ENCODE measurements around the gene RSBN1.

RSBN1 gene

DNA sequence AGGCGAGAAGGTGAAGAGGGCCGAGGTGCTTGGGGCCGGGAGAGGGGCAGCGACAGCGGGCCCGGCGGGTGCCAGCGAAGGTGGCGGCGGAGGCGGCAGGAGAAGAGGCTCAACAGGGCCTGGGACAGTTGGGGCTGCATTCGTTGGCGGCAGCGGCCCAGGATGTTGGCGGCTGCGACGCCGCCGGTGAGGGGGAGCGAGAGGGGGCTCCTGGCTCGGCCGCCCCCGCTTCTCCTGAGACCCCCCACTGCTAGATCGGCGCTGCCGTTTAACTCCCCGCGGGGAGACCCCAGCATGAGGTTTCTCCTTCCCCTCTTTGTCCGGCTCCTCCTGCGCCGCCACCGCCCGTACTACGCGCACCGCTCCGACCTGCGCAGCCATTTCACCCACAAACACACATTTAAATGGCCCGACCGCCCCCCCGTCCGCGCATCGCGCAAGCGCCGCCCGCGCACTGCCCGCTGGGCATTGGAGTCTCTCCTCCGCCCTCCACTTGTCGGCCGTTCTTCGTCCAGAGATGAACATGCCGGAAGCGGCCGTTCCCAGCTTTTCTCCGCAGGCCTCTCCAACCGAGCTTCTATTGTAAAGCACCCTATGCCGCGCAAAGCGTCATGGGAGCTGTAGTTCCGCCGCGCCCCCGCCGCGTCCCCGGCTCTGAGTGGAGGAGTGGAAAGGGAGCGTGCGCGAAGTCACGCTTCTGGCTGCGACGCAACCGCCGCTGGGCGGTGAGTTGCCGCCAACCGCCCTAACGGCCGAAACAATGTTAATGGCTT lies at the start of gene RSBN1:
RSBN1 (minus strand) TSS at position 589 of the 773 bp plus-strand sequence; CDS start at position 525, 64 bp downstream.
- TF ChIP-seq, protein P1, sequence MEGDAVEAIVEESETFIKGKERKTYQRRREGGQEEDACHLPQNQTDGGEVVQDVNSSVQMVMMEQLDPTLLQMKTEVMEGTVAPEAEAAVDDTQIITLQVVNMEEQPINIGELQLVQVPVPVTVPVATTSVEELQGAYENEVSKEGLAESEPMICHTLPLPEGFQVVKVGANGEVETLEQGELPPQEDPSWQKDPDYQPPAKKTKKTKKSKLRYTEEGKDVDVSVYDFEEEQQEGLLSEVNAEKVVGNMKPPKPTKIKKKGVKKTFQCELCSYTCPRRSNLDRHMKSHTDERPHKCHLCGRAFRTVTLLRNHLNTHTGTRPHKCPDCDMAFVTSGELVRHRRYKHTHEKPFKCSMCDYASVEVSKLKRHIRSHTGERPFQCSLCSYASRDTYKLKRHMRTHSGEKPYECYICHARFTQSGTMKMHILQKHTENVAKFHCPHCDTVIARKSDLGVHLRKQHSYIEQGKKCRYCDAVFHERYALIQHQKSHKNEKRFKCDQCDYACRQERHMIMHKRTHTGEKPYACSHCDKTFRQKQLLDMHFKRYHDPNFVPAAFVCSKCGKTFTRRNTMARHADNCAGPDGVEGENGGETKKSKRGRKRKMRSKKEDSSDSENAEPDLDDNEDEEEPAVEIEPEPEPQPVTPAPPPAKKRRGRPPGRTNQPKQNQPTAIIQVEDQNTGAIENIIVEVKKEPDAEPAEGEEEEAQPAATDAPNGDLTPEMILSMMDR (IDR thresholded peaks at IDR 0.05): no peak

DNA sequence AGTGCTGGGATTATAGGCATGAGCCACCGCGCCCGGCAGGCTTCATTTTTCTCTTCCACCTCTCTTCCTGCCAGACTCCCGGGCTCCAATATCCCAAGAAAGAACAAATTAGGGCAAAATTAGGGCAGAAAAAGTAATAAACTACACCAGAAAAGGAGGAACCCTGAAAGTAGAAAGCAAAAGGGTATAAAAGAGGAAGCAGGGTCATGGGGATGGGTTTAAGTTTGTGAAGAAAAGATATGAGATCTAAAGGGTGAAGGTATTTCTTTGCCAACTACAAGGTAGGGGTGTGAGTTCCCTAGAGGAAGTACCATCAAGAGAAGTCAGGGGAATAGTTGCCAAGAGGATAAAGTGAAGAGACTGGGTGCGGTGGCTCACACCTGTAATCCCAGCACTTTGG lies 49.4 kb upstream of the RSBN1 start:
- TF ChIP-seq, protein P1 (IDR thresholded peaks at IDR 0.05): no peak

DNA sequence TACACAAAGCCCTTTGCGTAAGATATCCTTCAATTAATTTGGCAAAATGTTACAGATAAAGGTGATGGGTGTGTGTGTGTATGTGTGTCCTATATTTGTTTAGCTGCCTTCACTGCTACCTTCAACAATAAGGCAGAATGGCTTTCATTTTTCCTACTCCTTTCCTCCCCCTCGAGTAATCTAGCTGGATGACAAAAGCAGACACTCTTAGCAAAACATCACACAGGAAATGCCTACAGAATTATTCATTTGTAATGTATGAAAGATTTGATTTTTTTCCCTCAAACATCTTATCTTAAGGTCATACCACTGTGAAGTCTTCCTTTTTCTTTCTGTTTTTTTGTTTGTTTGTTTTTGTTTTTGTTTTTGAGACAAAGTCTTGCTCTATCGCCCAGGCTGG lies 48.6 kb upstream of the RSBN1 start:
- TF ChIP-seq, protein P1 (IDR thresholded peaks at IDR 0.05): no peak

DNA sequence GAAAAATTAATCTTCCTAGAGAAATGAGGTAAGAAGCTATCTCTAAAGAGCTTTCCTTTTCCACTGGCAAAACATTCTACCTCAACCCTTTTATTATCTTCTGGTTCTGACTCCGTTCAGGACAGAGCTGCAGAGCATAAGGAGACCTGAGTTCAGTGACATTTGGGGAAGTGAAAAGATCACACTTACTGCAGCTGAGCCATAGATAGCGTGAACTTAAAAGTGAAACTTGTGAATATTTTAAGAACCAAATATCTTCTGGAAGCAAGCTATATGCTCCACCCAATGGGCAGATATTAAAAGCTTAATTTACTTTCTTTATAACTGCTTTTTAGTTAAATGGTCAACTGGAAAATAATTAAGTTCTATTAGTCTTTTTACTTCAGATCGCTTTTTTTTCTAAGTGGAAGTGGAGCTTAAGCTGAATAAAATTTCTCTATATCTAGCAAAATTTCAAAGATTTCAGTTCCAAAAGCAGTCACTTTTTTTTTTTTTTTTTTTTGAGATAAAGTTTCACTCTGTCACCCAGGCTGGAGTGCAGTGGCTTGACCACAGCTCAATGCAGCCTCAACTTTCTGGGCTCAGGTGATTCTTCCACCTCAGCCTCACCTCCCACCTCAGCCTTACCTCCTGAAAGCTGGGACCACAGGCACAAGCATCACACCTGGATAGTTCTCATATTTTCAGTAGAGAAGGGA lies 47.4 kb upstream of the RSBN1 start:
- TF ChIP-seq, protein P1 (IDR thresholded peaks at IDR 0.05): no peak

DNA sequence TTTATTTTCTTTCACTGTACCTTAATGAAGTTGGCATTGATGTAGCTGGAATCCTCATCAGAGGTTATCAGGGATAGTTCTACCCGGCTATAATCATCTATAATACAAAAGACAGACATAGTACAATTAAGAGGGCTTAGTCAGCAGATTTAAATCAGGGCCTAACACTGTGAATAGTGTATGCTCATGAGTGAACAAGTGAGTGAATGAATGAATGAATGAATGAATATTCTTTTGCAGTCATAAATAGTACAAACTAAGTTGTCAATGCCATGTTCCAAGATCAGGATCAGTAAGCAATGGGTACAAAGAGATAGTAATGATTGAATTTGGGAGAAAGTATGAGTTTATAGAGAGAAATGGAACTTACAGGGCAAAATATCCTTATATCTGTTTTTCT lies 46.7 kb upstream of the RSBN1 start:
- TF ChIP-seq, protein P1 (IDR thresholded peaks at IDR 0.05): no peak

DNA sequence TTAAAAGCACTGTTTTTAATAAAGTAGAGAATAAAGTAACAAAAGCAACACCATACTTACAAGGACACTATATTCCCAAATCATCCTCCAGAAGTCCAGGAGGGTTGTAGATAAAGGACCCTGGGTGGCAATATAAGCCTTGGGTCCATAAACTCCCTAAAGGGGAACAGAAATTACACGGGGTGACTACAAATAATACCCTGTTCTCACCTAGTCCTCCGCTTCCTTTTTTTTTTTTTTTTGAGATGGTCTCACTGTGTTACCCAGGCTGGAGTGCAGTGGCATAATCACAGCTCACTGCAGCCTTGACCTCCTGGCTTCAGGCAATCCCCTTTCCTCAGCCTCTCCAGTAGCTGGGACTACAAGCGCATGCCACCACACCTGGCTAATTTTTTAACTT lies 46.1 kb upstream of the RSBN1 start:
- TF ChIP-seq, protein P1 (IDR thresholded peaks at IDR 0.05): no peak

DNA sequence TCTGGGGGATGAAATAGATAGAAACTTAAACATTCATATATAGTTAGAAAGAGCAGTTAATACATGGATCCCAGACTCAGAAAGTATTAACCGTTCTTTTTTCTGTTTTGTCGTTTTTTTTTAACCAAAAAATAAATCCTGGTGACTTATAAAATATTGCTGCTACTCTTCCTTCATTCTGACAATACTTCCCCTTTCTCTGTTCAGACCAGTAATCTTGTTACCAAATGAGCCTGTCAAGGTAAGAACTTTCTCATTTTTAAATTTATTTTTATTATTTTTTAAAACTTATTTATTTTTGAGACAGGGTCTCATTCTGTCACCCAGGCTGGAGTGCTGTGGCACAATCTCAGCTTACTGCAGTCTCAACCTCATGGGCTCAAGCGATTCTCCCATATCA lies 45.5 kb upstream of the RSBN1 start:
- TF ChIP-seq, protein P1 (IDR thresholded peaks at IDR 0.05): no peak

Data from LNCAP (cell line).